NCI-H524 treated with DMSO at 0.1 percent for 48 hours (cell line): Measurements from ENCODE around the gene ANXA8L1.
"Not testable (repeated sequence)": the region's sequence is repeated elsewhere in the genome, so short reads cannot be mapped to it uniquely, and the experiment has no call there.

Experiments
- DNase-seq: peaks from one replicate; lab custom pipeline; 2025; lab: John Stamatoyannopoulos, UW

Gene ANXA8L1

DNA sequence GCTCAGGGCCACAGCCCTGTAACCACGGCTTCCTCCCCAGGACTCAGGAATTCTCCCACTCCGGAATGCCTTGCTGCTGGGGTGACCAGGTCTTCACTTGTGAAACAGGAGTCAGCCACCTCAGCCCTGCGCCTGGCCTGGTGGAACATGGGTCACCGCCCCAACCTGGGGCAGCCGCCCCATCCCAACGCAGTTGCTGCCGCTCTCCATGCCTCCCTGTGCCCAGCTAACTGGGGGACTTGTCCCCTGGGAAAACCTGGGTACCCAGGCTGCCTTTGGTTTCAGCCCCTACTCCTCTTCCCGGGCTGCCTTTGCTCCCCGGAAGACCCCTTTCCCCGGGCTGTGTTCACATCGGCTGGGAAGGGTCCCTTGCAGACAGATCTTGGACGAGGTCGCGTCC, 22.2 kb downstream of the ANXA8L1 start:
- DNase-seq: not testable (repeated sequence)

DNA sequence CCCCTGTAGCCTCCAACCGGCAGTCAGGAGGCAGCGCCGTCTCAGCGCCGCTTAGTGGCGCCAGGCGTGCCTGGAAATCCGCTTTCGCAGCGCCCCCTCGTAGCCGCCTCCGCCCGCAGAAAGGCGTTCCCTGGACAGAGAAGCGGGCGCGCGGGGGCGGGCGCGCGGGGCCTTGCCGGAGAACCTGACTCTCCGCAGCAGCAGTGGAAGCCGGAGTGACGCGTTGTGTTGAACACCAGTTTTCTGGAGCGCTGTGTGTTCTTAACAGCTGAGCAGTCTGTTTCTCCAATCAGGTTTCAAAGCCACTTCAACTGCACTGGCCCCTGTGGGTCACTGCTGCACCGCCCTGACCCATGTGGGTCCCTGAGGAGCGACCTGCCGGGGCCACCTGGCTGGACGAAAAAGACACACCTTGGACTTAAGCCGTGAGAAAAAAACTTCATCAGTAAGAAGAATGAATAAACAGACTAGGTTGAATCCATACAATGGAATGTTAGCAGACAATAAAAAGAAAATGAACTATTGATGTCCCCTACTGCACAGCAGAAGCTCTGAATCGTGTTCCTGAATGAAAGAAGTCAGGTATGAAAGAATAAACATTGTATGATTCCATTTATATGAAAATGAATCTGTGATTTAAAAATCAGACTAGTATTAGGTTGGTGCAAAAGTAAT, 22.8 kb downstream of the ANXA8L1 start:
- DNase-seq: not testable (repeated sequence)

DNA sequence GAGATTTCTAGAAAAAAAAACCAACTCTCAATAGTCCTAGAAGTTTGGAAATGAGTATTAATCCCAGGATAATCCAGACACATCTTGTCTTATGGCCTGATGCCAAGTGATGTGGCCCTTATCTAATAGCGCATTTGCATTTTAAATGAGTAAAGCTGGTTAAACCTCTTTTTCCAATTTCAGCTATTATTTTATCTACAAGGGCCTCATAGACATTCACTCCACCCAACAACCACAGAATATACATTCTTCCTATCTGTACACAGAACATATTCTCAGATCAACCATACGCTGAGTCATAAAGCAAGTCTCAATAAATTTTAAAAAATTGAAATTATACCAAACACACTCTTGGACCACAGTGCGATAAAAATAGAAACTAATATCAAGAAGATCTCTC, 34.0 kb downstream of the ANXA8L1 start:
- DNase-seq: not testable (repeated sequence)

DNA sequence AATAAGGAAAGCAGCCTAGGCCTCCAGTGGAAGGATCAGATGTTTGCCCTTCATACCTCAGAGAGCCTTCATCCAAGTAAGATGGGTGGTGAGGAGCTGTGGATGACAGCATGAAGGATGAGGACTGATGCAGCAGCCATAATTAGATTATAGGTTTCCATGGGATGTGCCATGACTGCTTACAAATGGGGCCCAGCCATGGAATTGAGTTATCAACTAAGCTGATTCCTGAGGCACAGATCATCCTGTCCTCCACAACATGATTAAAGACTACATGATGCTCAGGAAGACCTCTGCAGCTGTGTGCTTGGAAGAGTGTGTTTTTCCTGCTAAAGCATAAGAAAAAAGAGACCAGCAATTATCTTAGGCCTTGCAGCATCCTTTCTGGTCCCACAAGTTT, 35.5 kb downstream of the ANXA8L1 start:
- DNase-seq: not testable (repeated sequence)

DNA sequence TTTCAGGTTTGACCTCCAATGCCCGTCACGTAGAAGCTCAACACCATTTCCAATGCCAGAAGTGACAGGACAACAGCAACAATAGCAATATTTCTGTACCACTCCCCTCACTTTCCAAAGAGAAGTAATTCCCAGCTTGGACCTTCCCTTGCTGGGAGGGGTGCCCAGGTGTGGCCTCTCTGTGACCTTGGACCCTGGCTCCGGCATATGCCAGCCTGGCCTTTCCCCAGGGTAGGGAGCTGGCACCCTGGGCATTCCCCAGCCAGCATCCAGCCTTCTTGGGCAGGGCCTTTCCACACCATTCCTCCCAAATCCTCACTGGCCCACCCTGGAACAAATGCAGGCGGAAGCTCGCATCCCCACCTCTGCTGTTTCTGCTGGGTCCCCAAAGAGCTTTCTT, 37.1 kb downstream of the ANXA8L1 start:
- not testable (repeated sequence) for DNase-seq

DNA sequence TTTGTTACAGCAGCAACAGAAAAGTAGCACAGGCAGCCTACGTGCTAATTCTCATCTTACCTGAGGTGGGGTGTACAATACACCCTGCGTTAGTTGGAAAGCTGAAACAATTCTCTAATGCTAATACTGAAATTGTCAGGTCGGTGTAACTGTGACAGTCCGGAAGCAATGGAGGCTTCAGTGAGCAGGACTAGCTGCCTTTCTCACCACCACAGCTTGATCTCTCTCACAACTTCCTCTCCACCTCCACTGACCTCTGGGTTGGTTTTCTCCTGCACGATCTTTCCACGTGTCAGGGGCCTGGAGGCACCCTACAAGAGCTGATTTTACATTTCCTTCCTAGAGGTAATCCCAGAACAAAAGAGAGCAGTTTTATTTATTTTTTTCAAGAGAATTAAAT, 39.7 kb downstream of the ANXA8L1 start:
- DNase-seq: not testable (repeated sequence)

DNA sequence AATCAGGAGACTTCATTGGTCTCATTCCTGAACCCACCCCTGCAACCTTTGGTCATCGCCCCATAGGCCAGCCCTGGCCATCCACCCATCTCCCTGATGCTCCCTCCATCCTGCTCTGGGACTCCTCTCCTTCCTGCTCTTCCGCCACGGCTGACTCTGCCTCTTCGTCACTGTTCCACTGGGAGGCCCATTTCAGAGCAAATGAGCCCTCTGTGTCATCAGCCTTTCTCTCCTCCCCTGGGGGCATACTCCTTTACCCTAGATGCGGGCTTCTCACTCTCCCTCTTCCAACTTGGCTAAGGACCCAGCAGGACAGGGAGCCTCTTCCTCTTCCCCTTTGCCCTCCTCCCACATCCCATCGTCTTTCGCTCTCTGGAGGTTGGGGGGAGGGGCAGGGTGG, 42.7 kb downstream of the ANXA8L1 start:
- DNase-seq: not testable (repeated sequence)

DNA sequence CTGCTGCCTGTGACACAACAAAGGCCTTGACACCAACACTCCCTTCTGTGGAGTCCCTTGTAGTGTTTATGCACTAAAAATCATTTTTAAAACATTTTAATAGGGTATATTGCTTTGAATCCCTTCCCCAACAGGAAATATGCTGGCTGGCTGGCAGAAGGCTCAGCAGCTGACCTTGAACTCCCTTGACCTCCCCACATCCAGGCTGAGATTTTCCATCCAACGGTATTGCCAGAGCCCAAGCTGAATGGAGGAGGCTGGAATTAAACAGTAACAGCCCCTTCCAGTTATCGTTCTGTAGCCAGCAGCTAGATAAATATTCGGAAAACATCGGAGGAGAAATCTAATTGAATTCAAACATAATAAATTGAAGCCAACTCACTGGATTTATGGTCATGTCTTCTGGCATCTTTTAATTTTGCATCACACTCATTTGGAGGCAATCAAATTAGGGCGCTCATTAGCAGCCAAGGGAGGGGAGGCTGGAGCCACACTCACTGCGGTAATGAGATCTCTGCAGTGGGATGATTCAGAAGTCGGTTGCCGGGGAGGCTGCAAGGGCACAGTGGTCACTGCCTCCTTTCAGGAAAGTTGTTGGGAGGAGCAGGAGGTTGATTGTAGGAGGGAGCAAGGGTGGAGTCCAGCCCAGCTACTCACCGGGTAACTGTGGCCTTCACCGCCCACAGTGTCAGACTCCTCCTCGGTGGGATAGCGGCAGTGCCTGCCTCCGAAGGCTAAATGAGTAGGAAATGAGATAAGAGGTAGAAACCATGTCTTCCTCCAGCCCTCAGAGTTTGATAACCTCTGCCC, 44.2 kb downstream of the ANXA8L1 start:
- not testable (repeated sequence) for DNase-seq

DNA sequence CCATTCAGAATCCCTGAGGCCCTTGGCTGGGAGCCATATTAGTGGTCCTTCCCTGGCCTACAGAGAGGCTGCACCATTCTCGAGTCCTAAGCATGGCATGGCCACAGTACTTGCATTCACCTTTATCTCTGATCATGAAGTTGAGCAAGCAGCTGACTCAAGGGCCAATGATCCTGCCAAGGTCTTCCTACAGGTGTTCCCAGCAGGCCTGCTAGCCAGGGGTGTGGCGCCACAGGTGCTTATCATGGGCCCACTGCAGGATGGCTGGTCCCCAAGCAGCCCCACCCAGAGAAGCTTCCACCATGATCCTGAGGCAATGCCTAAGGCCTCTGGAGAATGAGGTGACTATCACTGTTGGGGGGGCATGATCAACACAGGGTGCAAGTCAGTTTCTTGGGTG, 48.0 kb downstream of the ANXA8L1 start:
- not testable (repeated sequence) for DNase-seq

DNA sequence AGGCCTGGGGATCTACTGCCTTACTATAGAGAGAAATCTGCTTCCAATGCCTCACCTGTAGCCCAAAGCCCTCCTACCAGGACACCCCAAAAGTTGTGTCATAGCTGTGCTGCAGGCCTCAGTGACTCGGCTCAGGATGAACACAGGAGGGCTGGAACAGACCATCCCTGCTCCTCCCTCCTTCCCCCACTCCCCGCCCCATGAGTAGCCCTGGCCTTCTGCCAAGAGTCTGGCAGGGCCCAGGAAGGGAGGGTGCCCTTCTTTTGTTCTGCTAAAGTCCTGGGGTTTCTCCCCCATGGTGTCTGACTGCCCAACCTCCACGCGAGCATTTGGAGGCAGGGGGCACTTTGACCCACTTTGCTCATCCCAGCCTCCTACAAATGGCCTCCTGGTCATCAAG, 65.4 kb downstream of the ANXA8L1 start:
- DNase-seq: not testable (repeated sequence)
